SK-N-SH (cell line): ENCODE results near the gene CEBPB. TPM values are rescaled to one million over a fixed set of nuclear protein-coding genes. Genes with fewer than 3 reads are reported as not detected.

Experiments used
- CTCF ChIA-PET: fragments of 300-600, 350-600 bp; formaldehyde crosslinking; extraction: SDS; loops from one replicate; lab custom pipeline; 2021; lab: Yijun Ruan, JAX
- POLR2A ChIA-PET: fragments of 350-600 bp; sonication (Branson Sonifier 250); formaldehyde crosslinking; extraction: SDS; loops from one replicate; lab custom pipeline; 2020; ENCODE audit warnings: antibody characterized with exemption, inconsistent platforms; lab: Yijun Ruan, JAX
- DNase-seq: peaks from one replicate; pipeline ENCODE4 v3.0.0; 2012
- H2AFZ ChIP-seq: fragments of 200-600 bp; sonication (generic); 2 replicates; pipeline ENCODE4 v1.8.1; 2016; ENCODE audit warnings: antibody characterized with exemption, mild to moderate bottlenecking, low read depth
- H3F3A ChIP-seq: fragments of 200-600 bp; sonication (generic); replicated peaks from 2 replicates; pipeline ENCODE3; 2016; ENCODE audit warnings: antibody characterized with exemption, mild to moderate bottlenecking; ENCODE audit not compliant: insufficient read depth
- H3K27ac ChIP-seq, 2 experiments: fragments of 200-500 bp in 1 of 2; fragments of 200-600 bp in 1 of 2; sonication (Bioruptor generic) in 1 of 2; sonication (generic), shearing (Covaris generic) in 1 of 2; 2 replicates each; pipeline versions ENCODE4 v1.5.1 to v1.6.1; 2014 to 2016; ENCODE audit warnings: low read depth in 2 of 2, inconsistent platforms in 1 of 2, low read length in 1 of 2, mild to moderate bottlenecking in 1 of 2, mixed read lengths in 1 of 2
- H3K27me3 ChIP-seq: fragments of 200-600 bp; sonication (generic), shearing (Covaris generic); 2 replicates; pipeline ENCODE4 v1.6.1; 2016; ENCODE audit warnings: mixed run types; ENCODE audit not compliant: insufficient read depth
- H3K36me3 ChIP-seq, 2 experiments: fragments of 200-500 bp in 1 of 2; fragments of 200-600 bp in 1 of 2; sonication (Bioruptor generic) in 1 of 2; sonication (generic) in 1 of 2; replicated peaks in 1 of 2; 2 replicates each; pipeline versions ENCODE3 to v1.5.1; 2014 to 2016; ENCODE audit warnings: low read length in 1 of 2, mild to moderate bottlenecking in 1 of 2; ENCODE audit not compliant: insufficient read depth in 2 of 2, control insufficient read depth in 1 of 2
- H3K4me1 ChIP-seq, 2 experiments: fragments of 200-500 bp in 1 of 2; fragments of 200-600 bp in 1 of 2; sonication (Bioruptor generic) in 1 of 2; sonication (generic), shearing (Covaris generic) in 1 of 2; 2 replicates each; pipeline versions ENCODE4 v1.5.1 to v1.6.1; 2014 to 2016; ENCODE audit warnings: low read depth in 1 of 2, low read length in 1 of 2, mixed run types in 1 of 2; ENCODE audit not compliant: insufficient read depth in 2 of 2, control insufficient read depth in 1 of 2
- H3K4me2 ChIP-seq: fragments of 200-600 bp; sonication (generic), shearing (Covaris generic); 2 replicates; pipeline ENCODE4 v1.6.1; 2017; ENCODE audit warnings: mixed run types
- H3K4me3 ChIP-seq, 2 experiments: fragments of 200-500 bp in 1 of 2; fragments of 200-600 bp in 1 of 2; sonication (Bioruptor generic) in 1 of 2; sonication (generic), shearing (Covaris generic) in 1 of 2; 2 replicates each; pipeline versions ENCODE4 v1.5.1 to v1.8.1; 2014 to 2016; ENCODE audit warnings: low read depth in 2 of 2, inconsistent platforms in 1 of 2, low read length in 1 of 2, mild to moderate bottlenecking in 1 of 2, mixed read lengths in 1 of 2, moderate library complexity in 1 of 2
- H3K79me2 ChIP-seq: fragments of 200-600 bp; sonication (generic); 2 replicates; pipeline ENCODE4 v1.8.1; 2017; ENCODE audit warnings: mild to moderate bottlenecking; ENCODE audit not compliant: insufficient read depth
- H3K9ac ChIP-seq: fragments of 200-600 bp; sonication (generic); 2 replicates; pipeline ENCODE4 v1.6.1; 2017; ENCODE audit warnings: mixed run types
- H3K9me2 ChIP-seq: fragments of 200-600 bp; sonication (generic); 2 replicates; pipeline ENCODE4 v1.6.1; 2017; ENCODE audit warnings: mixed run types
- H3K9me3 ChIP-seq: fragments of 200-600 bp; sonication (generic); 2 replicates; pipeline ENCODE4 v1.6.1; 2017; ENCODE audit warnings: mixed run types, mild to moderate bottlenecking, moderate library complexity
- H4K20me1 ChIP-seq: fragments of 200-600 bp; sonication (generic); 2 replicates; pipeline ENCODE4 v1.6.1; 2017; ENCODE audit warnings: mild to moderate bottlenecking, mixed run types; ENCODE audit not compliant: insufficient read depth
- CTCF ChIP-seq: fragments of 200-600 bp; sonication (generic); IDR thresholded peaks from 2 replicates; pipeline ENCODE4 v1.6.1; 2017; ENCODE audit warnings: antibody characterized with exemption, mild to moderate bottlenecking, moderate library complexity
- ELF1 ChIP-seq: IDR thresholded peaks from 2 replicates; pipeline ENCODE4 v1.4.0; 2012
- FOXJ3 ChIP-seq: sonication (generic); formaldehyde crosslinking; IDR thresholded peaks from 2 replicates; pipeline ENCODE4 v1.5.1; 2020; ENCODE audit warnings: mild to moderate bottlenecking, missing genetic modification reagents
- GATA2 ChIP-seq: sonication (generic); formaldehyde crosslinking; IDR thresholded peaks from 2 replicates; pipeline ENCODE4 v1.5.0; 2020; ENCODE audit warnings: mild to moderate bottlenecking, missing genetic modification reagents
- JUND ChIP-seq: IDR thresholded peaks from 2 replicates; pipeline ENCODE4 v1.4.0; 2012
- NFIC ChIP-seq: IDR thresholded peaks from 2 replicates; pipeline ENCODE4 v1.4.0; 2012; ENCODE audit warnings: borderline replicate concordance
- POLR2AphosphoS5 ChIP-seq: IDR thresholded peaks from 2 replicates; pipeline ENCODE4 v1.6.1; 2012; ENCODE audit warnings: low read depth, low read length
- RCOR1 ChIP-seq: fragments of 150-350 bp; IDR thresholded peaks from 2 replicates; pipeline ENCODE4 v1.6.1; 2017; ENCODE audit warnings: antibody characterized with exemption, low read length
- SMC3 ChIP-seq: IDR thresholded peaks from 2 replicates; pipeline ENCODE4 v1.6.1; 2012; ENCODE audit warnings: low read depth, low read length, improper control_type of control experiment
- TEAD4 ChIP-seq: IDR thresholded peaks from 2 replicates; pipeline ENCODE4 v1.4.0; 2012; ENCODE audit warnings: mild to moderate bottlenecking, borderline replicate concordance; ENCODE audit not compliant: insufficient read depth
- USF1 ChIP-seq: IDR thresholded peaks from 2 replicates; pipeline ENCODE4 v1.4.0; 2012; ENCODE audit warnings: low read depth, borderline replicate concordance
- WGBS: methylation state at CpG from one replicate; pipeline ENCODE4 v1.1.6; 2017; ENCODE audit warnings: low lambda C conversion rate; 5-methylcytosine and 5-hydroxymethylcytosine counted together
- polyA plus RNA-seq, 3 experiments: library from polyadenylated mRNA; depleted of rRNA; stranded (reverse); fragments of >200 nt; gene quantifications; 2 replicates each; pipeline ENCODE4 v1.2.3, GENCODE V29; 2012
- TF ChIP-seq, protein P1 (sequence below): fragments of 150-350 bp; IDR thresholded peaks from 2 replicates; pipeline ENCODE4 v1.6.1; 2017; ENCODE audit warnings: antibody characterized with exemption, low read length, low read depth, borderline replicate concordance
- TF ChIP-seq, protein P2 (sequence below): fragments of 150-350 bp; IDR thresholded peaks from 2 replicates; pipeline ENCODE4 v1.6.1; 2016; ENCODE audit warnings: mild to moderate bottlenecking, low read depth, low read length

Gene CEBPB
- polyA plus RNA-seq, 1 of the 3 experiments (the other 2 are of a cell fraction): 14.7 TPM

DNA sequence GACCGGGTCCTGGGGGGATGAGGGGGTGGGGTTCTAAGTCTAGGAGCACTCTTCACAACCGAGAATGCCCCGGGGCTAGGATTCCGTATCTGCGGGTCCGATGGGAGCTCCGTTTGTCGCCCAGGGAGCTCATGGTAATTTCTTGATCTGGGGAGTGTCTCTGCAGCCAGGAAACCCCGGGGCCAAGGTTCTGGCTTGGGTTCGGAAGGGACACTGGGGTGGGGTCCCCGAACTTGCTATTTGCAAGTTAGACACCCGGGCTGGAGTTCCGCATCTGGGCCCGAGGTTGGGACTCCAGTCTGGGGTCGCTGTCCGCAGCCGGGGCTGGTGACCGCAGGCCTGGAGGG, 37.5 kb upstream of the CEBPB start:
- H3F3A ChIP-seq: no peaks in the 10 kb centered on the region
- ChIA-PET POLR2A (interaction anchor here (0.8 to 2.0 kb wide), 6 partner anchors 13 to 40 kb away, joined by 3 to 16 read pairs (median 4); partner anchors contain the start of genes CEBPB and UBE2V1), CTCF (interaction anchor here (0.9 to 14.6 kb wide), 11 partner anchors 9 to 174 kb away, joined by 3 to 113 read pairs (median 6); partner anchors contain the start of gene UBE2V1)
- peak overlapping the region; percentile 99 for H3K4me2 ChIP-seq
- H3K9me3 ChIP-seq: no peaks in the 10 kb centered on the region
- H3K79me2 ChIP-seq: peaks cover 53% of the 10 kb centered on the region
- H3K9me2 ChIP-seq: no peaks in the 10 kb centered on the region
- 0 out of 2 replicates have a peak, but pooled peaks cover 3% of the 10 kb centered on the region for H4K20me1 ChIP-seq
- H3K27me3 ChIP-seq: no peaks in the 10 kb centered on the region
- peak overlapping the region; percentile 94 for H3K9ac ChIP-seq
- no peaks in the 10 kb centered on the region for H3K36me3 ChIP-seq
- peaks cover 3 to 32% of the 10 kb centered on the region in 2 experiments; a peak in 1 of 4 replicates for H3K4me1 ChIP-seq
- TF ChIP-seq TEAD4: no peak
- no peak for TF ChIP-seq POLR2AphosphoS5
- no peak for TF ChIP-seq JUND
- no peak for TF ChIP-seq GATA2 (CRISPR knock-in tag)
- TF ChIP-seq FOXJ3: no peak
- no peak for TF ChIP-seq SMC3
- TF ChIP-seq NFIC: no peak
- no peak for TF ChIP-seq USF1
- no peak for TF ChIP-seq RCOR1
- no peak for TF ChIP-seq CTCF
- TF ChIP-seq, protein P1, sequence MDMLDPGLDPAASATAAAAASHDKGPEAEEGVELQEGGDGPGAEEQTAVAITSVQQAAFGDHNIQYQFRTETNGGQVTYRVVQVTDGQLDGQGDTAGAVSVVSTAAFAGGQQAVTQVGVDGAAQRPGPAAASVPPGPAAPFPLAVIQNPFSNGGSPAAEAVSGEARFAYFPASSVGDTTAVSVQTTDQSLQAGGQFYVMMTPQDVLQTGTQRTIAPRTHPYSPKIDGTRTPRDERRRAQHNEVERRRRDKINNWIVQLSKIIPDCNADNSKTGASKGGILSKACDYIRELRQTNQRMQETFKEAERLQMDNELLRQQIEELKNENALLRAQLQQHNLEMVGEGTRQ: no peak
- TF ChIP-seq ELF1: no peak
- TF ChIP-seq, protein P2, sequence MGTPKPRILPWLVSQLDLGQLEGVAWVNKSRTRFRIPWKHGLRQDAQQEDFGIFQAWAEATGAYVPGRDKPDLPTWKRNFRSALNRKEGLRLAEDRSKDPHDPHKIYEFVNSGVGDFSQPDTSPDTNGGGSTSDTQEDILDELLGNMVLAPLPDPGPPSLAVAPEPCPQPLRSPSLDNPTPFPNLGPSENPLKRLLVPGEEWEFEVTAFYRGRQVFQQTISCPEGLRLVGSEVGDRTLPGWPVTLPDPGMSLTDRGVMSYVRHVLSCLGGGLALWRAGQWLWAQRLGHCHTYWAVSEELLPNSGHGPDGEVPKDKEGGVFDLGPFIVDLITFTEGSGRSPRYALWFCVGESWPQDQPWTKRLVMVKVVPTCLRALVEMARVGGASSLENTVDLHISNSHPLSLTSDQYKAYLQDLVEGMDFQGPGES: no peak
- WGBS: 0% methylated on average over 8 of the region's 18 CpGs
- peak overlapping the region; percentile 79 for H2AFZ ChIP-seq
- DNase-seq: no peak
- H3K4me3 ChIP-seq: peak overlapping the region; percentile 78 to 97
- peak overlapping the region; percentile 41 to 74; a peak in 2 of 4 replicates for H3K27ac ChIP-seq
